H1 (cell line): Measurements from ENCODE around the gene RMC1. TPM values are rescaled to one million over a fixed set of nuclear protein-coding genes. Genes with fewer than 3 reads are reported as not detected.

Source experiments
- CTCF ChIA-PET: fragments of 300-600 bp; sonication (Branson Sonifier 250); formaldehyde crosslinking; loops from one replicate; lab custom pipeline; 2021; ENCODE audit not compliant: partially characterized antibody; lab: Charles Lee
- POLR2A ChIA-PET: fragments of 300-600 bp; sonication (Branson Sonifier 250); formaldehyde crosslinking; loops from one replicate; lab custom pipeline; 2021; ENCODE audit warnings: inconsistent platforms; ENCODE audit not compliant: partially characterized antibody; lab: Charles Lee
- DNase-seq, 2 experiments: peaks; one replicate each; pipeline versions ENCODE4 v3.0.0 to v3.0.0-alpha.2; 2010 to 2022; ENCODE audit warnings: low spot score in 2 of 2, low read depth in 1 of 2, mixed read lengths in 1 of 2
- FAIRE-seq: peaks from 2 replicates; lab custom pipeline; 2011; peaks lifted over from hg19 to GRCh38; lab: Jason Lieb, UNC
- H2AFZ ChIP-seq: 2 replicates; pipeline ENCODE4 v1.8.1; 2012; ENCODE audit warnings: low read length, inconsistent platforms
- H2AK5ac ChIP-seq: 2 replicates; pipeline ENCODE4 v1.6.1; 2013; ENCODE audit warnings: low read depth, low read length
- H2BK120ac ChIP-seq: replicated peaks from 2 replicates; pipeline ENCODE3; 2013; ENCODE audit warnings: low read depth, low read length, inconsistent platforms
- H2BK12ac ChIP-seq: 2 replicates; pipeline ENCODE4 v1.6.1; 2013; ENCODE audit warnings: low read depth, low read length
- H2BK15ac ChIP-seq: 2 replicates; pipeline ENCODE4 v1.6.1; 2013; ENCODE audit warnings: low read length
- H2BK20ac ChIP-seq: 2 replicates; pipeline ENCODE4 v1.6.1; 2013; ENCODE audit warnings: low read length
- H2BK5ac ChIP-seq: 2 replicates; pipeline ENCODE4 v1.6.1; 2013; ENCODE audit warnings: low read depth, low read length
- H3K14ac ChIP-seq: 2 replicates; pipeline ENCODE4 v1.6.1; 2013; ENCODE audit warnings: inconsistent platforms; ENCODE audit not compliant: insufficient read length
- H3K18ac ChIP-seq: 2 replicates; pipeline ENCODE4 v1.6.1; 2013; ENCODE audit warnings: low read length; ENCODE audit errors: extremely low read depth
- H3K23ac ChIP-seq: 2 replicates; pipeline ENCODE4 v1.6.1; 2013; ENCODE audit warnings: inconsistent platforms; ENCODE audit not compliant: insufficient read length
- H3K23me2 ChIP-seq: 2 replicates; pipeline ENCODE4 v1.6.1; 2013; ENCODE audit warnings: low read depth, low read length
- H3K27ac ChIP-seq: 2 replicates; pipeline ENCODE4 v1.6.1; 2011; ENCODE audit warnings: low read depth, low read length, inconsistent platforms
- H3K27me3 ChIP-seq, 4 experiments: replicated peaks in 1 of 4; 1 replicate in 1 of 4; 2 replicates in 3 of 4; pipeline versions ENCODE4 v1.6.1 to v1.8.1; 2011 to 2013; ENCODE audit warnings: low read length in 3 of 4, mild to moderate bottlenecking in 3 of 4, inconsistent platforms in 2 of 4, mixed read lengths in 2 of 4, moderate library complexity in 1 of 4; ENCODE audit not compliant: control insufficient read depth in 3 of 4, insufficient read depth in 3 of 4; ENCODE audit errors: extremely low read depth in 1 of 4
- H3K36me3 ChIP-seq, 4 experiments: 2 replicates each; pipeline versions ENCODE4 v1.6.1 to v1.8.1; 2011 to 2013; ENCODE audit warnings: mild to moderate bottlenecking in 4 of 4, low read length in 3 of 4, moderate library complexity in 2 of 4, control low read depth in 1 of 4, inconsistent platforms in 1 of 4; ENCODE audit not compliant: insufficient read depth in 4 of 4, control insufficient read depth in 2 of 4
- H3K4ac ChIP-seq: replicated peaks from 2 replicates; pipeline ENCODE3; 2013; ENCODE audit warnings: low read length, low read depth, mixed read lengths, inconsistent platforms; ENCODE audit not compliant: insufficient read length
- H3K4me1 ChIP-seq, 4 experiments: replicated peaks in 1 of 4; 1 replicate in 1 of 4; 2 replicates in 3 of 4; pipeline versions ENCODE4 v1.6.1 to v1.8.1; 2011 to 2013; ENCODE audit warnings: low read length in 3 of 4, inconsistent platforms in 2 of 4, mixed read lengths in 1 of 4; ENCODE audit not compliant: insufficient read depth in 4 of 4, control insufficient read depth in 3 of 4
- H3K4me2 ChIP-seq, 2 experiments: 2 replicates each; pipeline versions ENCODE4 v1.6.1 to v1.8.1; 2011 to 2013; ENCODE audit warnings: low read depth in 2 of 2, low read length in 2 of 2, control low read depth in 1 of 2, inconsistent platforms in 1 of 2, mild to moderate bottlenecking in 1 of 2; ENCODE audit not compliant: insufficient read depth in 1 of 2
- H3K4me3 ChIP-seq, 4 experiments: fragments of 200-600, 300-600 bp in 1 of 4; sonication (generic), shearing (Covaris generic), sonication (Bioruptor Twin) in 1 of 4; 2 replicates each; pipeline versions ENCODE4 v1.5.1 to v1.8.1; 2011 to 2016; ENCODE audit warnings: low read length in 4 of 4, low read depth in 3 of 4, control low read depth in 2 of 4, inconsistent platforms in 2 of 4, mild to moderate bottlenecking in 2 of 4, mixed read lengths in 1 of 4, moderate library complexity in 1 of 4; ENCODE audit not compliant: insufficient read depth in 2 of 4; ENCODE audit errors: extremely low read depth in 1 of 4
- H3K56ac ChIP-seq: replicated peaks from 2 replicates; pipeline ENCODE3; 2013; ENCODE audit warnings: low read depth, mild to moderate bottlenecking, mixed read lengths, low read length, inconsistent platforms; ENCODE audit not compliant: insufficient read length
- H3K79me1 ChIP-seq: 2 replicates; pipeline ENCODE4 v1.6.1; 2013; ENCODE audit warnings: low read depth, low read length, control low read depth
- H3K79me2 ChIP-seq, 2 experiments: 2 replicates each; pipeline versions ENCODE4 v1.6.1 to v1.8.1; 2012 to 2013; ENCODE audit warnings: low read length in 2 of 2, mild to moderate bottlenecking in 2 of 2, inconsistent platforms in 1 of 2; ENCODE audit not compliant: insufficient read depth in 2 of 2, control insufficient read depth in 1 of 2
- H3K9ac ChIP-seq, 4 experiments: replicated peaks in 1 of 4; 1 replicate in 1 of 4; 2 replicates in 3 of 4; pipeline versions ENCODE4 v1.6.1 to v1.8.1; 2011 to 2013; ENCODE audit warnings: low read depth in 3 of 4, low read length in 3 of 4, control low read depth in 2 of 4, mild to moderate bottlenecking in 2 of 4, moderate library complexity in 2 of 4, inconsistent platforms in 1 of 4; ENCODE audit errors: extremely low read depth in 1 of 4
- H3K9me3 ChIP-seq, 2 experiments: 2 replicates each; pipeline versions ENCODE4 v1.6.1 to v1.8.1; 2012 to 2013; ENCODE audit warnings: mild to moderate bottlenecking in 2 of 2, moderate library complexity in 2 of 2, control low read depth in 1 of 2, inconsistent platforms in 1 of 2, low read depth in 1 of 2, low read length in 1 of 2, mixed read lengths in 1 of 2; ENCODE audit not compliant: insufficient read depth in 2 of 2
- H4K20me1 ChIP-seq, 2 experiments: replicated peaks in 1 of 2; 2 replicates each; pipeline versions ENCODE3 to v1.8.1; 2011 to 2013; ENCODE audit warnings: inconsistent platforms in 2 of 2, low read length in 2 of 2, mild to moderate bottlenecking in 1 of 2; ENCODE audit not compliant: insufficient read depth in 2 of 2, control insufficient read depth in 1 of 2
- H4K5ac ChIP-seq: 2 replicates; pipeline ENCODE4 v1.6.1; 2013; ENCODE audit warnings: low read length, low read depth, mixed read lengths, inconsistent platforms; ENCODE audit not compliant: insufficient read length
- H4K8ac ChIP-seq: 2 replicates; pipeline ENCODE4 v1.8.0; 2013; ENCODE audit warnings: mild to moderate bottlenecking, moderate library complexity, low read length, inconsistent platforms; ENCODE audit not compliant: insufficient read depth; ENCODE audit errors: extremely low read depth
- H4K91ac ChIP-seq: replicated peaks from 2 replicates; pipeline ENCODE3; 2013; ENCODE audit warnings: low read length, mixed read lengths, inconsistent platforms; ENCODE audit not compliant: insufficient read length
- BRCA1 ChIP-seq: IDR thresholded peaks from 2 replicates; pipeline ENCODE4 v1.6.1; 2012; ENCODE audit warnings: low read depth, low read length, improper control_type of control experiment
- CEBPB ChIP-seq: IDR thresholded peaks from 2 replicates; pipeline ENCODE4 v1.6.1; 2012; ENCODE audit warnings: low read depth, low read length
- FOSL1 ChIP-seq: IDR thresholded peaks from 2 replicates; pipeline ENCODE4 v1.6.1; 2011; ENCODE audit warnings: mild to moderate bottlenecking, low read depth, low read length, moderate library complexity; ENCODE audit not compliant: insufficient read depth
- GTF2F1 ChIP-seq: IDR thresholded peaks from 2 replicates; pipeline ENCODE4 v1.6.1; 2012; ENCODE audit warnings: low read depth, low read length, improper control_type of control experiment, borderline replicate concordance
- HDAC2 ChIP-seq, 2 experiments: fragments of 300-600 bp in 1 of 2; sonication (generic) in 1 of 2; IDR thresholded peaks; 2 replicates each; pipeline ENCODE4 v1.6.1; 2011 to 2012; ENCODE audit warnings: low read depth in 2 of 2, low read length in 2 of 2, mild to moderate bottlenecking in 2 of 2, moderate library complexity in 2 of 2, borderline replicate concordance in 1 of 2, inconsistent platforms in 1 of 2
- KDM5A ChIP-seq: fragments of 200-600 bp; IDR thresholded peaks from 2 replicates; pipeline ENCODE4 v1.7.1; 2012; ENCODE audit warnings: mild to moderate bottlenecking, low read length, inconsistent platforms, mixed read lengths
- MAX ChIP-seq: IDR thresholded peaks from 2 replicates; pipeline ENCODE4 v1.6.1; 2012; ENCODE audit warnings: inconsistent platforms
- PHF8 ChIP-seq: fragments of 200-600 bp; sonication (generic); conservative IDR thresholded peaks from 2 replicates; pipeline ENCODE4 v1.7.1; 2012; ENCODE audit warnings: low read depth, mild to moderate bottlenecking, inconsistent platforms, low read length, moderate library complexity
- RNF2 ChIP-seq: fragments of 200-900, 300-1000 bp; sonication (generic); IDR thresholded peaks from 2 replicates; pipeline ENCODE4 v1.7.1; 2016; ENCODE audit warnings: borderline replicate concordance, low read depth, mild to moderate bottlenecking, antibody characterized with exemption, low read length; ENCODE audit not compliant: poor library complexity, severe bottlenecking; ENCODE audit errors: missing control alignments
- SAP30 ChIP-seq: fragments of 300-600 bp; sonication (generic); IDR thresholded peaks from 2 replicates; pipeline ENCODE4 v1.7.1; 2012; ENCODE audit warnings: low read length, moderate library complexity, mild to moderate bottlenecking, inconsistent platforms; ENCODE audit not compliant: insufficient read depth, insufficient replicate concordance
- SP2 ChIP-seq: IDR thresholded peaks from 2 replicates; pipeline ENCODE4 v1.6.1; 2012; ENCODE audit warnings: mild to moderate bottlenecking, low read length, inconsistent platforms
- TAF7 ChIP-seq: optimal IDR thresholded peaks from 2 replicates; pipeline ENCODE3; 2011; ENCODE audit warnings: low read depth, mild to moderate bottlenecking, inconsistent platforms, low read length, moderate library complexity, borderline replicate concordance
- TCF12 ChIP-seq: IDR thresholded peaks from 2 replicates; pipeline ENCODE4 v1.6.1; 2011; ENCODE audit warnings: low read depth, mild to moderate bottlenecking, low read length
- YY1 ChIP-seq: IDR thresholded peaks from 2 replicates; pipeline ENCODE4 v1.6.1; 2011; ENCODE audit warnings: low read depth, mild to moderate bottlenecking, low read length
- WGBS, 2 experiments: shearing (Covaris generic) in 1 of 2; methylation state at CpG; one replicate each; pipeline versions ENCODE4 v1.1.6 to v1.1.7; 2013 to 2015; ENCODE audit warnings: low lambda C conversion rate in 2 of 2, mixed read lengths in 2 of 2, inconsistent platforms in 1 of 2, low coverage in 1 of 2, missing lambda C conversion rate in 1 of 2; ENCODE audit not compliant: insufficient replicate concordance in 2 of 2, insufficient coverage in 1 of 2, insufficient read length in 1 of 2; ENCODE audit errors: extremely low coverage in 1 of 2, missing lambda C conversion rate in 1 of 2; 5-methylcytosine and 5-hydroxymethylcytosine counted together
- polyA plus RNA-seq, 7 experiments: library from polyadenylated mRNA; depleted of rRNA in 3 of 7; stranded (reverse) in 5 of 7; unstranded in 2 of 7; fragments of >200 nt in 5 of 7; fragments of 200-250 nt in 2 of 7; gene quantifications; 1 replicate in 5 of 7; 2 replicates in 1 of 7; 4 replicates in 1 of 7; pipeline versions ENCODE4 v1.2.1 to v1.2.3, GENCODE V29; 2011 to 2013; ENCODE audit warnings: missing spikeins in 2 of 7, mixed read lengths in 2 of 7
- total RNA-seq: library from RNA; stranded (reverse); fragmentation: NEBNext Ultra II Directional; extraction: Animal tissue kit (Norgen Biotek cat#: 25700); gene quantifications from 2 replicates; pipeline ENCODE4 v1.2.1, GENCODE V29; 2021

Gene RMC1
- total and polyA plus RNA-seq, 2 of the 8 experiments (the other 6 are each of a cell fraction or from before 2014, with no cell fraction given) = 16.4 to 20.1 TPM

- ChIA-PET POLR2A (no interaction called here), CTCF (interaction anchor here (1.0 kb wide), 1 partner anchor 431 kb away, joined by 3 read pairs; no protein-coding TSS in a partner anchor)
- no peak overlapping the region for H2BK12ac ChIP-seq
- no peak overlapping the region for H3K4ac ChIP-seq
- no peak overlapping the region for H3K4me2 ChIP-seq
- no peak overlapping the region for H2AK5ac ChIP-seq
- H2AFZ ChIP-seq = no peak overlapping the region
- no peak overlapping the region for H4K5ac ChIP-seq
- H2BK15ac ChIP-seq = no peak overlapping the region
- H4K8ac ChIP-seq = no peak overlapping the region
- H3K4me3 ChIP-seq = no peak overlapping the region
- peaks cover 0 to 29% of the 10 kb centered on the region in 2 experiments; a peak in 2 of 4 replicates for H3K79me2 ChIP-seq
- no peak overlapping the region for H4K91ac ChIP-seq
- no peak for DNase-seq
- H2BK120ac ChIP-seq = no peak overlapping the region
- H4K20me1 ChIP-seq = peaks cover 0 to 8% of the 10 kb centered on the region in 2 experiments
- H3K9me3 ChIP-seq = no peaks in the 10 kb centered on the region
- H3K23ac ChIP-seq = no peak overlapping the region
- 100% methylated on average over 2 of the region's 2 CpGs; no CpG with 5 or more reads in 1 of the 2 experiments for WGBS, 2 experiments
- no peaks in the 10 kb centered on the region for H3K27me3 ChIP-seq
- no peak overlapping the region for H3K9ac ChIP-seq
- H2BK5ac ChIP-seq = no peak overlapping the region
- peaks cover 2 to 31% (median 11%) of the 10 kb centered on the region in 4 experiments for H3K36me3 ChIP-seq
- H3K14ac ChIP-seq = no peak overlapping the region
- H2BK20ac ChIP-seq = no peak overlapping the region
- no peak overlapping the region for H3K56ac ChIP-seq
- H3K27ac ChIP-seq = no peak overlapping the region
- H3K79me1 ChIP-seq = peaks cover 2% of the 10 kb centered on the region; the same call in 1 of the 2 replicates
- no peak for FAIRE-seq
- no peaks in the 10 kb centered on the region for H3K4me1 ChIP-seq
- no peaks in the 10 kb centered on the region for H3K23me2 ChIP-seq
- H3K18ac ChIP-seq = no peak overlapping the region
- TF ChIP-seq MAX (no peak), TAF7 (no peak), KDM5A (no peak), BRCA1 (no peak), CEBPB (no peak), SP2 (no peak), RNF2 (no peak), YY1 (no peak), FOSL1 (no peak), SAP30 (no peak), TCF12 (no peak), PHF8 (no peak), HDAC2 (IDR thresholded peaks at IDR 0.05; ENCODE audit: borderline replicate concordance in 1 of 2, low read depth in 2 of 2, low read length in 2 of 2) (no peak), GTF2F1 (no peak)
These were observed 40.4 kb upstream of the RMC1 start for GRCh38 chr18:23462876-23463275.
